Measurements from ENCODE around the gene TNFRSF13B.

TNFRSF13B gene

GRCh38 chr17:16945663-16946218, 26.2 kb downstream of the TNFRSF13B start:
- TF ChIP-seq, protein P1, sequence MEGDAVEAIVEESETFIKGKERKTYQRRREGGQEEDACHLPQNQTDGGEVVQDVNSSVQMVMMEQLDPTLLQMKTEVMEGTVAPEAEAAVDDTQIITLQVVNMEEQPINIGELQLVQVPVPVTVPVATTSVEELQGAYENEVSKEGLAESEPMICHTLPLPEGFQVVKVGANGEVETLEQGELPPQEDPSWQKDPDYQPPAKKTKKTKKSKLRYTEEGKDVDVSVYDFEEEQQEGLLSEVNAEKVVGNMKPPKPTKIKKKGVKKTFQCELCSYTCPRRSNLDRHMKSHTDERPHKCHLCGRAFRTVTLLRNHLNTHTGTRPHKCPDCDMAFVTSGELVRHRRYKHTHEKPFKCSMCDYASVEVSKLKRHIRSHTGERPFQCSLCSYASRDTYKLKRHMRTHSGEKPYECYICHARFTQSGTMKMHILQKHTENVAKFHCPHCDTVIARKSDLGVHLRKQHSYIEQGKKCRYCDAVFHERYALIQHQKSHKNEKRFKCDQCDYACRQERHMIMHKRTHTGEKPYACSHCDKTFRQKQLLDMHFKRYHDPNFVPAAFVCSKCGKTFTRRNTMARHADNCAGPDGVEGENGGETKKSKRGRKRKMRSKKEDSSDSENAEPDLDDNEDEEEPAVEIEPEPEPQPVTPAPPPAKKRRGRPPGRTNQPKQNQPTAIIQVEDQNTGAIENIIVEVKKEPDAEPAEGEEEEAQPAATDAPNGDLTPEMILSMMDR (IDR thresholded peaks at IDR 0.05; ENCODE audit: control insufficient read depth, extremely low read depth, insufficient read depth): no peak
- H3K4me3 ChIP-seq (ENCODE audit: low read depth, low read length): no peak overlapping the region
- no peak for DNase-seq (ENCODE audit: low read depth)

GRCh38 chr17:16945136-16945482, 26.8 kb downstream of the TNFRSF13B start:
- DNase-seq (ENCODE audit: low read depth): no peak
- H3K4me3 ChIP-seq (ENCODE audit: low read depth, low read length): no peak overlapping the region
- TF ChIP-seq, protein P1 (IDR thresholded peaks at IDR 0.05; ENCODE audit: control insufficient read depth, extremely low read depth, insufficient read depth): no peak

GRCh38 chr17:16944334-16945135, 27.4 kb downstream of the TNFRSF13B start:
- no peak overlapping the region for H3K4me3 ChIP-seq (ENCODE audit: low read depth, low read length)
- TF ChIP-seq, protein P1 (IDR thresholded peaks at IDR 0.05; ENCODE audit: control insufficient read depth, extremely low read depth, insufficient read depth): no peak
- DNase-seq (ENCODE audit: low read depth): no peak

DNA sequence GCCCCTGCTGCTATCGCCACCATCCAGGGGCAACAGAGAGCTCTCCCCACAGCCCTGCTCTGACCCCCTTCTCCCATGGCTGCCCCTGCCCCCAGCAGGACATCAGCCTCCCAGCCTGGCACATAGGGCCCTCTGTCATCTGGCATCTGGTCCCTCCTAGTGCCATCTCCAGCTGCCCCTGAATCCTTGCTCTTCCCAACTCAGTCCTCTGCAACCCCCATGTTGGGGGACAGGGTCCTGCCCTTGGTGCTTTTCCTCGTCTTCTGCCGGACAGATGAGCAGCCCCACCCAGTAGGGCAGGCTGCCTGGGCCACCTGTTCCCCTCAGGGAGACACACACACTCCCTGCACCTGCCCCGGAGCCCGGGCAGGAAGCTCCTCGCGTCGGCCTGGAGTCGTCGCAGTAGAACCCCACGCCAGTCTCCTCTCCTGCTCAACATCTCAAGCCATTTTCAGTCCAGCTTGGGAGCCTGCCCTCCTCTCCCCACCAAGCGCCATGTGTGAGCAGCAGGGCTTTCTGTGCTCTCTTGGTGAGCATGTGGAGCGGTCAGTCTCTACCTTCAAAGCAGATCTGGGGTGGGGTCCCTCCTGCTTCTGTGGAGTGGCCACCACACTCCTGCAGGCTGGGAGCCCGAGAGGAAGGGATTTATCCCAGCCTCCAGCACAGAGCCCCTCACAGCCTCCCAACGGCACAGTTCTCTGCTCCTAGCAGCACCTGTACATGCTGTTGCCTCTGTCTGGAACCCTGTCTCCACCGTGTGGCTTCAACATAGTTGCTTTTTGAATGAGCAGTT, 28.2 kb downstream of the TNFRSF13B start:
- TF ChIP-seq, protein P1 (IDR thresholded peaks at IDR 0.05; ENCODE audit: control insufficient read depth, extremely low read depth, insufficient read depth): no peak
- DNase-seq (ENCODE audit: low read depth): no peak
- no peak overlapping the region for H3K4me3 ChIP-seq (ENCODE audit: low read depth, low read length)

DNA sequence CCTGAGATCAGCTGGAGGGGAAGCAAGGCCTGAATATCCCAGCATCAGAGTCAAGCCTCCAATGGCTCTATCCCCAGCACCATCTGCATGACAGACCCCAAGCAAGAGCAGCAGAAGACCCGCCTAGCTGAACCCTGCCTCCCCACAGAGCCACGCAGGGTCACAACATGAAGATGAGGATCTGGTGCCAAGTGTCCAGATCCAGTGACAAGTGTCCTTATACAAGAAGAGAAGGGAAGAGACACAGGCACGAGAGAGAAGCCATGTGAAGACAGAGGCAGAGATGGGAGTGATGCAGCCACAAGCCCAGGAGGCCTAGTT, 28.9 kb downstream of the TNFRSF13B start:
- DNase-seq (ENCODE audit: low read depth): no peak
- no peak overlapping the region for H3K4me3 ChIP-seq (ENCODE audit: low read depth, low read length)
- TF ChIP-seq, protein P1 (IDR thresholded peaks at IDR 0.05; ENCODE audit: control insufficient read depth, extremely low read depth, insufficient read depth): no peak

GRCh38 chr17:16942141-16943031, 29.5 kb downstream of the TNFRSF13B start:
- no peak for DNase-seq (ENCODE audit: low read depth)
- H3K4me3 ChIP-seq (ENCODE audit: low read depth, low read length): no peak overlapping the region
- TF ChIP-seq, protein P1 (IDR thresholded peaks at IDR 0.05; ENCODE audit: control insufficient read depth, extremely low read depth, insufficient read depth): no peak
